Activated CD4-positive, alpha-beta T cell treated with anti-CD3 and anti-CD28 coated beads, Interleukin-2, amount 10 ng/mL, durations not matched to agents 7 days and 5 days (primary cell): ENCODE data around the gene KRT81. TPM values are rescaled to one million over a fixed set of nuclear protein-coding genes. Genes with fewer than 3 reads are reported as not detected.

Experiments used
- CTCF ChIA-PET: fragments of 350-600 bp; sonication (Branson Sonifier 250); formaldehyde crosslinking; loops from one replicate; lab custom pipeline; 2021; ENCODE audit warnings: antibody characterized with exemption; lab: Charles Lee
- POLR2A ChIA-PET: fragments of 350-600 bp; sonication (Branson Sonifier 250); formaldehyde crosslinking; loops from one replicate; lab custom pipeline; 2021; ENCODE audit warnings: antibody characterized with exemption; lab: Charles Lee
- DNase-seq: peaks from one replicate; pipeline ENCODE4 v3.0.0-alpha.2; 2020
- H3K27ac Mint-ChIP-seq: one replicate; pipeline ENCODE4 v1.8.0; 2021; ENCODE audit warnings: mild to moderate bottlenecking, moderate library complexity, mixed read lengths
- H3K27me3 Mint-ChIP-seq: one replicate; pipeline ENCODE4 v1.8.0; 2021; ENCODE audit warnings: mixed read lengths
- H3K36me3 Mint-ChIP-seq: one replicate; pipeline ENCODE4 v1.8.0; 2021; ENCODE audit warnings: low read depth, mixed read lengths
- H3K4me1 Mint-ChIP-seq: one replicate; pipeline ENCODE4 v1.8.0; 2021; ENCODE audit warnings: mixed read lengths
- H3K4me3 Mint-ChIP-seq: one replicate; pipeline ENCODE4 v1.8.0; 2021; ENCODE audit warnings: mild to moderate bottlenecking, moderate library complexity, mixed read lengths
- H3K9me3 Mint-ChIP-seq: one replicate; pipeline ENCODE4 v1.8.0; 2021; ENCODE audit warnings: mixed read lengths
- total RNA-seq, 2 experiments: library from RNA; stranded (reverse); gene quantifications; one replicate each; pipeline ENCODE4 v1.2.3, GENCODE V29; 2021

The KRT81 gene
- total RNA-seq, 2 experiments from 2014 or later: not detected

GRCh38 chr12:52275686-52276085 is 15.6 kb downstream of the KRT81 start:
- H3K4me1 Mint-ChIP-seq: peaks cover 11% of the 10 kb centered on the region
- ChIA-PET CTCF (interaction anchor here (1.2 kb wide), 1 partner anchor 52 kb away, joined by 4 read pairs; no protein-coding TSS in a partner anchor), POLR2A (no interaction called here)
- H3K36me3 Mint-ChIP-seq: no peaks in the 10 kb centered on the region
- no peaks in the 10 kb centered on the region for H3K9me3 Mint-ChIP-seq
- DNase-seq: no peak
- no peak overlapping the region for H3K4me3 Mint-ChIP-seq
- no peak overlapping the region for H3K27ac Mint-ChIP-seq
- peaks cover 58% of the 10 kb centered on the region for H3K27me3 Mint-ChIP-seq

- H3K4me3 Mint-ChIP-seq: no peak within 1 kb of the TSS
- no peak for DNase-seq
- POLR2A ChIA-PET: no interaction called here
- CTCF ChIA-PET: interaction anchor here (1.2 kb wide), 1 partner anchor 53 kb away, joined by 4 read pairs; no protein-coding TSS in a partner anchor
- no peak within 1 kb of the TSS for H3K27ac Mint-ChIP-seq
- peaks cover 11% of the 10 kb centered on the region for H3K4me1 Mint-ChIP-seq
- H3K9me3 Mint-ChIP-seq: no peaks in the 10 kb centered on the region
- peaks cover 54% of the 10 kb centered on the region for H3K27me3 Mint-ChIP-seq
- H3K36me3 Mint-ChIP-seq: no peaks in the 10 kb centered on the region
These were observed 16.7 kb downstream of the KRT81 start, which contains the start of gene KRT86 for GRCh38 chr12:52274521-52275120. TSS of gene KRT86 (plus strand) at chr12:52274645. CDS start at chr12:52301917, 27,272 bp downstream.

- Mint-ChIP-seq H3K36me3 (no peaks in the 10 kb centered on the region), H3K27me3 (peaks cover 47% of the 10 kb centered on the region), H3K4me3 (no peak overlapping the region), H3K9me3 (no peaks in the 10 kb centered on the region), H3K4me1 (no peaks in the 10 kb centered on the region), H3K27ac (no peak overlapping the region)
- ChIA-PET POLR2A (no interaction called here), CTCF (interaction anchor here (1.0 to 2.4 kb wide), 4 partner anchors 8 to 57 kb away, joined by 3 to 11 read pairs (median 4); no protein-coding TSS in a partner anchor)
- no peak for DNase-seq
These were observed 20.2 kb downstream of the KRT81 start for GRCh38 chr12:52271158-52271557.

DNA sequence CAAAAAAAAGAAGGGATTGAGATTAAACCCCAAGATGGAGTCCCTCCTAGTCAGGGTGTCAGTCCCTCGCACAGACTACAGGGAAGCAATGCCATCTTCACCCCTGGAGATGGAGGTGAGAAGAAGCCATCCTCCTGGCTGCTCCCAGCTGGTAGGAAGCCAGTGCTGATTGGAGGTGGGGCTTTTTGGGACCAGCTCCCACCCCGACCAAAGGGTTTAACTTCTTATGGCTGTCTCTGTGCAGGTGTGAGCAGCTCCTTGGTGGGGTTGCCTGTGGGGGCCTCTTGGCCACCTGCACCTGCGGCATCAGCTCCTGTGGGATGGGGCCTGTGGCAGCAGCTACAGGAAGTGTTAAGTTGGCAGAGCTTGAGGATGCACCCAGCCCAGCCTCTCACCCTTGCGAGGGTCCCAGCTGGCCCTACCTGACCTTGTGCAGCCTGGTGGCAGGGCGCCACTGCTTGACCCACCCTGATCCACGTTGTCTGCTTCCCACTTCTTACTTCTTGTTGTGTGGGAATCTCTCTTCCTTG is 20.7 kb downstream of the KRT81 start:
- Mint-ChIP-seq H3K9me3 (no peaks in the 10 kb centered on the region), H3K4me1 (no peaks in the 10 kb centered on the region)

DNA sequence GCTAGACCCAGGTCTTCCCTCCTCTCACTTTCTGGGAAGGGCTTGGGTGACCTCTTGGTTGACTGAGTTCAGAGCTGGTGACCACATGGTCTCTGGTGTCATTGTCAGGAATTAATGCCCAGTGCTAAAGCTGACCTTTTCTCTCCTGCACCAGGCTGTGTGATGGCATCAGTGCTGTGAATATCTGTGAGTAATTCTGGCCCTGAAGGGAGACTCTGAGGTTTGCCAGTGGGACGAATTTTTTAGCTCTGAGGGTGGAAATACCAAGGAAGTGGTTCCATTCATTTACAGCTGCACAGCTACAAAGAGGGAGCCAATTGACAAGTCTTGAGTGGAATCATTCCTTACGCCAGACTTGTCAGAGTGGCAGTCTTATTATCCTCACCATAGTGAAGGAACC is 23.1 kb downstream of the KRT81 start:
- Mint-ChIP-seq H3K27ac (no peak overlapping the region), H3K4me1 (no peaks in the 10 kb centered on the region), H3K27me3 (peaks cover 39% of the 10 kb centered on the region), H3K36me3 (no peaks in the 10 kb centered on the region), H3K4me3 (no peak overlapping the region), H3K9me3 (no peaks in the 10 kb centered on the region)
- ChIA-PET CTCF (interaction anchor here (2.0 to 2.9 kb wide), 2 partner anchors 11 to 47 kb away, joined by 5 to 19 read pairs; no protein-coding TSS in a partner anchor), POLR2A (no interaction called here)
- no peak for DNase-seq

More for the DNA sequence above, 20.7 kb downstream of the KRT81 start:
- Mint-ChIP-seq H3K4me3 (no peak overlapping the region), H3K27ac (no peak overlapping the region), H3K27me3 (peaks cover 47% of the 10 kb centered on the region), H3K36me3 (no peaks in the 10 kb centered on the region)
- CTCF ChIA-PET: interaction anchor here (1.0 to 2.4 kb wide), 4 partner anchors 9 to 57 kb away, joined by 3 to 11 read pairs (median 4); no protein-coding TSS in a partner anchor
- POLR2A ChIA-PET: no interaction called here
- DNase-seq: no peak

- Mint-ChIP-seq H3K4me1 (no peaks in the 10 kb centered on the region), H3K36me3 (no peaks in the 10 kb centered on the region), H3K9me3 (no peaks in the 10 kb centered on the region), H3K27me3 (peaks cover 35% of the 10 kb centered on the region), H3K4me3 (no peak overlapping the region), H3K27ac (no peak overlapping the region)
- CTCF ChIA-PET: interaction anchor here (0.6 to 2.9 kb wide), 4 partner anchors 9 to 48 kb away, joined by 3 to 19 read pairs (median 5); no protein-coding TSS in a partner anchor
- DNase-seq: no peak
- POLR2A ChIA-PET: no interaction called here
These were observed 23.6 kb downstream of the KRT81 start for GRCh38 chr12:52267699-52268098.

DNA sequence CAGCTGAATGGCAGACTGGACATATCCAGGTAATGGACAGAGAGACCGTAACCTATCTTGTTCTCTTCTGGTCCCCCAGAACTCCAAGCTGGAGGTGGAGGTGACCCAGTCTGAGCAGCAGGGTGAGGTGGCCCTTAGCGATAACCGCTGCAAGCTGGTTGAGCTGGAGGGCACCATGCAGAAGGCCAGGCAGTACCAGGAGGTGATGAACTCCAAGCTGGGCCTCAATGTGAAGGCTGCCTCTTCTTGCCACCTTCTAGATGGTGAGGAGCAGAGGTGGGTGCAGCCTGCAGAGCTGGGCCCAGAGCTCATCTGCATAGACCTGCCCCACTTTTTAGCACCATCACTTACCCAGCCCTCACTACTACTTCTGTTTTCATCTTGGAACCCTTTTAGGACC is 24.1 kb downstream of the KRT81 start:
- POLR2A ChIA-PET: no interaction called here

DNA sequence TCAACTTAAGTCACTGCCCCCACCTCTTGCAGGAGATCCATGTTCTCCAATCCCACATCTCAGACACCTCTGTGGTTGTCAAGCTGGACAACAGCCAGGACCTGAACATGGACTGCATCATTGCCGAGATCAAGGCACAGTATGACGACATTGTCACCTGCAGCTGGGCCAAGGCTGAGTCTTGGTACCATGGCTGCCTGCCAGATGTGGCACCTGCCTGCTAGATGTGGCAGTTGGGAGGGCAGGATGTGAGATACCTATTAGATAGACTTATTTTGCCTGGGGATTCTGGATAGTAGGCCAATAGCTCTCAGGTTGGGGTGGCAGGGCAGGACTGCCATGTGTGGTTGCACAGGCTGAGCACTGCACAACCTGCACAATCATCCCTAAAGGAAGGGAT is 24.8 kb downstream of the KRT81 start:
- no peak overlapping the region for H3K4me3 Mint-ChIP-seq
- peaks cover 3% of the 10 kb centered on the region for H3K4me1 Mint-ChIP-seq
- ChIA-PET POLR2A (no interaction called here), CTCF (interaction anchor here (1.5 to 2.9 kb wide), 4 partner anchors 13 to 49 kb away, joined by 3 to 19 read pairs (median 4); no protein-coding TSS in a partner anchor)
- peaks cover 2% of the 10 kb centered on the region for H3K9me3 Mint-ChIP-seq
- no peaks in the 10 kb centered on the region for H3K36me3 Mint-ChIP-seq
- peaks cover 39% of the 10 kb centered on the region for H3K27me3 Mint-ChIP-seq
- no peak overlapping the region for H3K27ac Mint-ChIP-seq
- DNase-seq: no peak

More for the DNA sequence above, 24.1 kb downstream of the KRT81 start:
- peaks cover 1% of the 10 kb centered on the region for H3K9me3 Mint-ChIP-seq
- no peaks in the 10 kb centered on the region for H3K36me3 Mint-ChIP-seq
- CTCF ChIA-PET: interaction anchor here (0.6 to 2.9 kb wide), 4 partner anchors 10 to 48 kb away, joined by 3 to 19 read pairs (median 5); no protein-coding TSS in a partner anchor
- no peak overlapping the region for H3K4me3 Mint-ChIP-seq
- H3K4me1 Mint-ChIP-seq: no peaks in the 10 kb centered on the region
- no peak overlapping the region for H3K27ac Mint-ChIP-seq
- peaks cover 37% of the 10 kb centered on the region for H3K27me3 Mint-ChIP-seq
- DNase-seq: no peak

GRCh38 chr12:52264435-52264825 is 26.9 kb downstream of the KRT81 start:
- POLR2A ChIA-PET: no interaction called here
- DNase-seq: no peak
- Mint-ChIP-seq H3K27me3 (peaks cover 46% of the 10 kb centered on the region), H3K9me3 (peaks cover 2% of the 10 kb centered on the region), H3K4me1 (peaks cover 24% of the 10 kb centered on the region), H3K27ac (no peak overlapping the region), H3K36me3 (no peaks in the 10 kb centered on the region), H3K4me3 (no peak overlapping the region)
- CTCF ChIA-PET: interaction anchor here (1.1 to 1.4 kb wide), 2 partner anchors 14 to 15 kb away, joined by 4 read pairs; no protein-coding TSS in a partner anchor

- peaks cover 2% of the 10 kb centered on the region for H3K9me3 Mint-ChIP-seq
- CTCF ChIA-PET: interaction anchor here (1.4 kb wide), 2 partner anchors 14 to 15 kb away, joined by 3 to 4 read pairs; no protein-coding TSS in a partner anchor
- DNase-seq: no peak
- no peak overlapping the region for H3K4me3 Mint-ChIP-seq
- H3K4me1 Mint-ChIP-seq: peaks cover 28% of the 10 kb centered on the region
- POLR2A ChIA-PET: no interaction called here
- no peak overlapping the region for H3K27ac Mint-ChIP-seq
- H3K27me3 Mint-ChIP-seq: peaks cover 48% of the 10 kb centered on the region
- peaks cover 3% of the 10 kb centered on the region for H3K36me3 Mint-ChIP-seq
These were observed 27.4 kb downstream of the KRT81 start for GRCh38 chr12:52263761-52264434.

DNA sequence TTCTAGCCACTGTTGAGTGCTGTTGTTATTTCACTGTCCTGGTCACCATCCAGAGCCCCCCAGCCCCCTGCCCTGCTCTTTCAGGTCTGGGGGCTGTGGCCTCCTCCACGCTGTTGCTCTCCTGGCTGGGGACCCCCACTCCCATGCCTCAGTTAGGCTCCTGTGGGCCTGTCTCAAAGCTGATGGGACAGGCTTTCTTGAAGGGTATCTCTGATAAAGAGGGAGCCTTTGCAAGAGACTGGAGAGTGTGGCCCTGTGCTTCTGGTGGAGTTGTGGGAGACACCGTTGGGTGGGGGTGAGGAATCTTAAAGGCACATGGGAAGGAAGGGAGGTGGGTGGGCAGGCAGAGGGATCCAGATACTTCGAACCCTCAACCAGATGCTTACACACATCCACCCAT is 29.0 kb downstream of the KRT81 start:
- Mint-ChIP-seq H3K27me3 (peaks cover 54% of the 10 kb centered on the region), H3K9me3 (peaks cover 2% of the 10 kb centered on the region), H3K27ac (no peak overlapping the region), H3K36me3 (peaks cover 3% of the 10 kb centered on the region), H3K4me3 (no peak overlapping the region), H3K4me1 (peaks cover 30% of the 10 kb centered on the region)
- POLR2A ChIA-PET: no interaction called here
- no peak for DNase-seq
- CTCF ChIA-PET: no interaction called here

DNA sequence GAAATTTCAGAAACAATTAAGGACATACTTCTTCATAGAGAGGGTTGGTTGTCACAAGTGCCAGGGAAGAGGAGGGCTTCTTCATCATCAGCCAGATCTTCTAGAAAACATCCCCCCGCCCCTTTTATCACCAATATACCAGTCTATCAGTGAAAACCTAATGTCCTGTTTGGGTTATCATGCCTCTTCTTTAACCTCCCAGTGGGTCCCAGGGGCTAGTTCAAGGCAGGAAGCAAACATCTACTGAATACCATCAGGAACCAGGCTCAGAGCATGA is 30.2 kb downstream of the KRT81 start:
- H3K27ac Mint-ChIP-seq: no peak overlapping the region
- H3K36me3 Mint-ChIP-seq: peaks cover 3% of the 10 kb centered on the region
- peaks cover 30% of the 10 kb centered on the region for H3K4me1 Mint-ChIP-seq
- no peak for DNase-seq
- no peak overlapping the region for H3K4me3 Mint-ChIP-seq
- H3K9me3 Mint-ChIP-seq: peaks cover 2% of the 10 kb centered on the region
- POLR2A ChIA-PET: no interaction called here
- CTCF ChIA-PET: no interaction called here
- peaks cover 65% of the 10 kb centered on the region for H3K27me3 Mint-ChIP-seq
